ENCODE results near the gene AKAP13.

AKAP13 gene

DNA sequence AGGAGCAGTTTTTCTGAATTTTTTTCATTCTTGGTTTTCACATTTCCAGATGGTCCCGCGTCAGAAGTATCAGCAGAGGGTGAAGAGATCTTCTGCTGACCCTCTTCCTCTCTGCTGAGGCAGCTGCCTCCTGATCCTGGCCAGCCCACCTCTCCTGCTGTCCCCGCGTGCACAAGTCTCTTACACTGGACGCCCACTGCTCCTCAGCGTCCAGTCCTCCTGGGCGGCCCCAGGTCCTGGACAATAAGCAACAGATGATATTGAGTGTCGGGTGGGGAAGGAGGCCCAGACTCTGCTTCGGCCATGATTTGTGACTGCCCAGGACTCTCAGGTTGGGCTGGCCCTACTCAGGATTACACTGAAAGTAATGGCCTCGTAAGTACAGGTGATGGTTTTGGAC, 364.2 kb downstream of the AKAP13 start:
- Histone ChIP-seq H2BK15ac (ENCODE audit: low read length) (no peak overlapping the region), H3K27ac (replicated peaks; ENCODE audit: low read length) (no peak overlapping the region), H3K14ac (ENCODE audit: low read length) (no peak overlapping the region), H3K4me2 (ENCODE audit: insufficient read depth, low read length, poor library complexity, severe bottlenecking) (no peak overlapping the region), H2BK5ac (ENCODE audit: low read length) (no peak overlapping the region), H3K36me3 (replicated peaks in 1 of 2; ENCODE audit: control insufficient read depth in 2 of 2, insufficient read depth in 2 of 2, low read length in 2 of 2) (peaks cover 32 to 100% of the 10 kb centered on the region in 2 donors), H2AFZ (ENCODE audit: low read length) (no peak overlapping the region), H3K4me3 (ENCODE audit: low read length in 2 of 2) (no peak overlapping the region), H4K91ac (ENCODE audit: low read depth, low read length, poor library complexity) (no peak overlapping the region), H3K9ac (ENCODE audit: low read depth, low read length, poor library complexity) (no peak overlapping the region), H3K18ac (ENCODE audit: low read length) (peak overlapping the region; percentile 40), H3K27me3 (ENCODE audit: control insufficient read depth in 3 of 3, insufficient read depth in 3 of 3, low read depth in 1 of 3, low read length in 3 of 3) (no peaks in the 10 kb centered on the region), H2BK120ac (ENCODE audit: low read depth, low read length) (no peak overlapping the region), H4K8ac (ENCODE audit: low read depth, low read length) (no peak overlapping the region), H3K9me3 (replicated peaks in 1 of 2; ENCODE audit: control insufficient read depth in 2 of 2, insufficient read depth in 1 of 2, low read depth in 1 of 2, low read length in 2 of 2) (no peaks in the 10 kb centered on the region), H3K4ac (ENCODE audit: low read length) (no peak overlapping the region), H2AK5ac (ENCODE audit: low read depth, low read length) (no peak overlapping the region), H3K79me1 (ENCODE audit: low read depth, low read length) (no peaks in the 10 kb centered on the region), H2BK12ac (ENCODE audit: low read length) (no peak overlapping the region), H3K23ac (ENCODE audit: low read depth, low read length, poor library complexity) (no peak overlapping the region), H3K4me1 (ENCODE audit: control insufficient read depth in 2 of 2, insufficient read depth in 1 of 2, low read depth in 1 of 2, low read length in 2 of 2) (peaks cover 18 to 26% of the 10 kb centered on the region in 2 donors)
- no peak for DNase-seq (ENCODE audit: low spot score)
- WGBS, 2 donors (ENCODE audit: extremely low coverage in 2 of 2, insufficient read length in 2 of 2, insufficient replicate concordance in 1 of 2) = no CpG with 5 or more reads among the region's 10 CpGs

DNA sequence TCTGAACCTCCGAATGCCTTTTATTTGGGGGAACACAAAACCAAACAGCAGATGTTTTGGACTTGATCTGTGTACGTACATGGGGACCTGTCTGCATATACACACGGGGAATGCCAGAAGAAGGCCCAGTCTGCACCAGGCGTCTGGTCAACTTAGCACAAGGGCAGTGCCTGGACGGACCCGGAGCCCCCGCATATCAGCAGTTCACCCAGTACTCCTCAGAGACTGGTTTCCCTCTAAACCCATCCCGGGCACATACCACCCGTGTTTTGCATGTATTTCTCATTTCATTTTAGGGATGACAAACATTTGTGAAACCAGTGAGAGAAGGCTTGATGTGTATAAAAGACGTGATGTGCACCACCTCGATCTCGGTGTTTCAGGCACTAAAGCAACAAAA, 364.6 kb downstream of the AKAP13 start:
- H3K27ac ChIP-seq (replicated peaks; ENCODE audit: low read length) = no peak overlapping the region
- no peak overlapping the region for H3K4ac ChIP-seq (ENCODE audit: low read length)
- WGBS, 2 donors (ENCODE audit: extremely low coverage in 2 of 2, insufficient read length in 2 of 2, insufficient replicate concordance in 1 of 2) = no CpG with 5 or more reads among the region's 12 CpGs
- H2BK15ac ChIP-seq (ENCODE audit: low read length) = no peak overlapping the region
- no peaks in the 10 kb centered on the region for H3K79me1 ChIP-seq (ENCODE audit: low read depth, low read length)
- peaks cover 21 to 30% of the 10 kb centered on the region in 2 donors for H3K4me1 ChIP-seq (ENCODE audit: control insufficient read depth in 2 of 2, insufficient read depth in 1 of 2, low read depth in 1 of 2, low read length in 2 of 2)
- H2AFZ ChIP-seq (ENCODE audit: low read length) = no peak overlapping the region
- H4K8ac ChIP-seq (ENCODE audit: low read depth, low read length) = no peak overlapping the region
- peaks cover 32 to 97% of the 10 kb centered on the region in 2 donors for H3K36me3 ChIP-seq (replicated peaks in 1 of 2; ENCODE audit: control insufficient read depth in 2 of 2, insufficient read depth in 2 of 2, low read length in 2 of 2)
- no peaks in the 10 kb centered on the region for H3K9me3 ChIP-seq (replicated peaks in 1 of 2; ENCODE audit: control insufficient read depth in 2 of 2, insufficient read depth in 1 of 2, low read depth in 1 of 2, low read length in 2 of 2)
- H3K4me2 ChIP-seq (ENCODE audit: insufficient read depth, low read length, poor library complexity, severe bottlenecking) = no peak overlapping the region
- no peak overlapping the region for H3K4me3 ChIP-seq (ENCODE audit: low read length in 2 of 2)
- no peak overlapping the region for H2AK5ac ChIP-seq (ENCODE audit: low read depth, low read length)
- no peak overlapping the region for H4K91ac ChIP-seq (ENCODE audit: low read depth, low read length, poor library complexity)
- H3K9ac ChIP-seq (ENCODE audit: low read depth, low read length, poor library complexity) = no peak overlapping the region
- H3K14ac ChIP-seq (ENCODE audit: low read length) = no peak overlapping the region
- H2BK12ac ChIP-seq (ENCODE audit: low read length) = no peak overlapping the region
- no peak overlapping the region for H2BK120ac ChIP-seq (ENCODE audit: low read depth, low read length)
- H3K23ac ChIP-seq (ENCODE audit: low read depth, low read length, poor library complexity) = no peak overlapping the region
- H3K27me3 ChIP-seq (ENCODE audit: control insufficient read depth in 3 of 3, insufficient read depth in 3 of 3, low read depth in 1 of 3, low read length in 3 of 3) = no peaks in the 10 kb centered on the region
- H3K18ac ChIP-seq (ENCODE audit: low read length) = no peak overlapping the region
- DNase-seq (ENCODE audit: low spot score) = no peak
- no peak overlapping the region for H2BK5ac ChIP-seq (ENCODE audit: low read length)

DNA sequence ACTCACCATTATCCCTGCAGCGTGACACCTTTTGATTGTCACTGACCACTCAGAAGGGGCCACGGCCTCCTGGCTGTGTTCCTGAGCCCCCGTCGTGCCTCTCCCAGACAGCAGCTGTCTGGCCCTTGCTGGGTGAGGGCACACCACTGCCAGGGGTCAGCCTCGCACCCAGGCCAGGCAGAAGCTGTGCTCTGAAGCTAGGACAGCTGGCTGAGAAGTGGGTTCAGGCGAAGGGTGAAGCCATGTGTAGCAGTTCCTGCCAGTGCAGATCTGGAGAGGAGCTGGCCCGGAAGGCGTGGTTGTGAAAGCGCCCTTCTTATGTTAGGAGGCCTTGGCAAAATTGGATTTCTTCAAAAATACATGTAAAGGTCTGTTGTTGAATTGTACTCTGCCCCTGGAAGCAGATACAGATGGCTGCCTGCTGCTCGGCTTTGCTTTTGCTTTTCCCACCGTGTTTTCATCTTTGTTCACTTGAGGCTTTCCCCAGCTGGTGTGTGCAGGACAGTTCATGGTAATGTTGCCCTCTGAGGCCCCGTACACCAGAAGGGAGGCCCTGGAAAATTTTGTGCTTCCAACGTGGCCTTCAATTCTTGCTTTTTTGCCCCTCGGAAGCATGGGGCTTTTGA, 365.2 kb downstream of the AKAP13 start:
- H3K4ac ChIP-seq (ENCODE audit: low read length) = no peak overlapping the region
- H3K14ac ChIP-seq (ENCODE audit: low read length) = no peak overlapping the region
- no peak overlapping the region for H4K8ac ChIP-seq (ENCODE audit: low read depth, low read length)
- no peak overlapping the region for H3K27ac ChIP-seq (replicated peaks; ENCODE audit: low read length)
- H2BK15ac ChIP-seq (ENCODE audit: low read length) = no peak overlapping the region
- H3K4me1 ChIP-seq (ENCODE audit: control insufficient read depth in 2 of 2, insufficient read depth in 1 of 2, low read depth in 1 of 2, low read length in 2 of 2) = peaks cover 26 to 35% of the 10 kb centered on the region in 2 donors
- H3K36me3 ChIP-seq (replicated peaks in 1 of 2; ENCODE audit: control insufficient read depth in 2 of 2, insufficient read depth in 2 of 2, low read length in 2 of 2) = peaks cover 28 to 91% of the 10 kb centered on the region in 2 donors
- no peak overlapping the region for H2BK5ac ChIP-seq (ENCODE audit: low read length)
- H3K9ac ChIP-seq (ENCODE audit: low read depth, low read length, poor library complexity) = no peak overlapping the region
- H3K23ac ChIP-seq (ENCODE audit: low read depth, low read length, poor library complexity) = no peak overlapping the region
- no peaks in the 10 kb centered on the region for H3K27me3 ChIP-seq (ENCODE audit: control insufficient read depth in 3 of 3, insufficient read depth in 3 of 3, low read depth in 1 of 3, low read length in 3 of 3)
- H2BK12ac ChIP-seq (ENCODE audit: low read length) = no peak overlapping the region
- peak overlapping the region; percentile 7 for H3K18ac ChIP-seq (ENCODE audit: low read length)
- no peak overlapping the region for H2AFZ ChIP-seq (ENCODE audit: low read length)
- H2BK120ac ChIP-seq (ENCODE audit: low read depth, low read length) = no peak overlapping the region
- no peak overlapping the region for H3K4me2 ChIP-seq (ENCODE audit: insufficient read depth, low read length, poor library complexity, severe bottlenecking)
- no peak for DNase-seq (ENCODE audit: low spot score)
- no CpG with 5 or more reads among the region's 14 CpGs for WGBS, 2 donors (ENCODE audit: extremely low coverage in 2 of 2, insufficient read length in 2 of 2, insufficient replicate concordance in 1 of 2)
- H2AK5ac ChIP-seq (ENCODE audit: low read depth, low read length) = no peak overlapping the region
- H3K4me3 ChIP-seq (ENCODE audit: low read length in 2 of 2) = peak overlapping the region in 1 of 2 donors; percentile 28
- no peak overlapping the region for H4K91ac ChIP-seq (ENCODE audit: low read depth, low read length, poor library complexity)
- H3K9me3 ChIP-seq (replicated peaks in 1 of 2; ENCODE audit: control insufficient read depth in 2 of 2, insufficient read depth in 1 of 2, low read depth in 1 of 2, low read length in 2 of 2) = no peaks in the 10 kb centered on the region
- no peaks in the 10 kb centered on the region for H3K79me1 ChIP-seq (ENCODE audit: low read depth, low read length)

DNA sequence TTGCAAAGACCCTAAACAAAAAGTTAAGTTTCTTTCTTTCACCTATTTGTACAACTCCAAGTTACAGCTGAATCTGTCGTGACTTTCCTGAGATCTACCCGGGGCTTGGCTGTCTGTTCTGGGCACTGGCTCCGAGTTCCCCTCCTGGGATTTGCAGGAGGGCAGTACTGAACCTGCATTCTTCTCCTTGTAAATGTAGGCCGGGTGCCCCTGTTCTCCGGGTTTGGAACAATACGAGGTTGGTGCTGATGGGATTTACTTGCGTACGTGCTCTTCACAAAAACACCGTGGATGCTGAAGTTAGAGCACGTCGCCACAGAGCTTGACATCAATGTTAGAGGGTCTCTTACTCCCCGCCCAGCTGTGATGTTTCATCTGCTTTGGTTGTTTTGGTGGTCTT, 366.2 kb downstream of the AKAP13 start:
- H2AK5ac ChIP-seq (ENCODE audit: low read depth, low read length) = no peak overlapping the region
- H3K27ac ChIP-seq (replicated peaks; ENCODE audit: low read length) = no peak overlapping the region
- H4K8ac ChIP-seq (ENCODE audit: low read depth, low read length) = no peak overlapping the region
- H3K14ac ChIP-seq (ENCODE audit: low read length) = no peak overlapping the region
- peaks cover 29 to 42% of the 10 kb centered on the region in 2 donors for H3K4me1 ChIP-seq (ENCODE audit: control insufficient read depth in 2 of 2, insufficient read depth in 1 of 2, low read depth in 1 of 2, low read length in 2 of 2)
- H2AFZ ChIP-seq (ENCODE audit: low read length) = no peak overlapping the region
- H3K9ac ChIP-seq (ENCODE audit: low read depth, low read length, poor library complexity) = no peak overlapping the region
- H3K23ac ChIP-seq (ENCODE audit: low read depth, low read length, poor library complexity) = no peak overlapping the region
- H3K4me3 ChIP-seq (ENCODE audit: low read length in 2 of 2) = no peak overlapping the region
- H3K36me3 ChIP-seq (replicated peaks in 1 of 2; ENCODE audit: control insufficient read depth in 2 of 2, insufficient read depth in 2 of 2, low read length in 2 of 2) = peaks cover 23 to 81% of the 10 kb centered on the region in 2 donors
- no peak overlapping the region for H3K4ac ChIP-seq (ENCODE audit: low read length)
- H2BK12ac ChIP-seq (ENCODE audit: low read length) = no peak overlapping the region
- H2BK15ac ChIP-seq (ENCODE audit: low read length) = no peak overlapping the region
- no CpG with 5 or more reads among the region's 12 CpGs for WGBS, 2 donors (ENCODE audit: extremely low coverage in 2 of 2, insufficient read length in 2 of 2, insufficient replicate concordance in 1 of 2)
- H4K91ac ChIP-seq (ENCODE audit: low read depth, low read length, poor library complexity) = no peak overlapping the region
- no peak overlapping the region for H2BK5ac ChIP-seq (ENCODE audit: low read length)
- no peaks in the 10 kb centered on the region for H3K27me3 ChIP-seq (ENCODE audit: control insufficient read depth in 3 of 3, insufficient read depth in 3 of 3, low read depth in 1 of 3, low read length in 3 of 3)
- H3K4me2 ChIP-seq (ENCODE audit: insufficient read depth, low read length, poor library complexity, severe bottlenecking) = no peak overlapping the region
- no peak for DNase-seq (ENCODE audit: low spot score)
- no peaks in the 10 kb centered on the region for H3K79me1 ChIP-seq (ENCODE audit: low read depth, low read length)
- no peak overlapping the region for H2BK120ac ChIP-seq (ENCODE audit: low read depth, low read length)
- H3K9me3 ChIP-seq (replicated peaks in 1 of 2; ENCODE audit: control insufficient read depth in 2 of 2, insufficient read depth in 1 of 2, low read depth in 1 of 2, low read length in 2 of 2) = no peaks in the 10 kb centered on the region
- no peak overlapping the region for H3K18ac ChIP-seq (ENCODE audit: low read length)

Measured in neuronal stem cell (in vitro differentiated cells).